ENCODE measurements around the gene SASH1.

DNA sequence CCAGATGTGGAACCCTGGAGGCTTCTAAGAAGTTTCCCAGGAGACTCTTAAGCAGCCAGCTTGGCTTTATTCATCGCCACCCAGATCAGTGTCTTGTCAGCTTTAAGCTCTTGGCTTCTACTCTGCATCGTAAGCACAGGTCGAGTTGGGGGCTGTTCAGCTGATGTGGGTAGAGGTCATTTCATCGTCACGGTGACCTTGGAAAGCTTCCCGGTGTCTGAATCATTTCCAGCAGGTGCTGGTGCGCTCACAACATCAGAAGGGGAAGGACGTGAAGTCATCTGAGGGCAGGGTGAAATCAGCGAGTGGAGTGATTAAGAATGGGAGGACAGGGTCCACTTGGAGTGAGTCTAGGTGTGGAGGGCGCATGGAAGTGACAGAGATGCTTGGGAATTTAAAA, 112.6 kb downstream of the SASH1 start:
- TF ChIP-seq, protein P1, sequence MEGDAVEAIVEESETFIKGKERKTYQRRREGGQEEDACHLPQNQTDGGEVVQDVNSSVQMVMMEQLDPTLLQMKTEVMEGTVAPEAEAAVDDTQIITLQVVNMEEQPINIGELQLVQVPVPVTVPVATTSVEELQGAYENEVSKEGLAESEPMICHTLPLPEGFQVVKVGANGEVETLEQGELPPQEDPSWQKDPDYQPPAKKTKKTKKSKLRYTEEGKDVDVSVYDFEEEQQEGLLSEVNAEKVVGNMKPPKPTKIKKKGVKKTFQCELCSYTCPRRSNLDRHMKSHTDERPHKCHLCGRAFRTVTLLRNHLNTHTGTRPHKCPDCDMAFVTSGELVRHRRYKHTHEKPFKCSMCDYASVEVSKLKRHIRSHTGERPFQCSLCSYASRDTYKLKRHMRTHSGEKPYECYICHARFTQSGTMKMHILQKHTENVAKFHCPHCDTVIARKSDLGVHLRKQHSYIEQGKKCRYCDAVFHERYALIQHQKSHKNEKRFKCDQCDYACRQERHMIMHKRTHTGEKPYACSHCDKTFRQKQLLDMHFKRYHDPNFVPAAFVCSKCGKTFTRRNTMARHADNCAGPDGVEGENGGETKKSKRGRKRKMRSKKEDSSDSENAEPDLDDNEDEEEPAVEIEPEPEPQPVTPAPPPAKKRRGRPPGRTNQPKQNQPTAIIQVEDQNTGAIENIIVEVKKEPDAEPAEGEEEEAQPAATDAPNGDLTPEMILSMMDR (IDR thresholded peaks at IDR 0.05) = no peak
- TF ChIP-seq POLR2AphosphoS5 (IDR thresholded peaks at IDR 0.05) = no peak
- no peak for TF ChIP-seq EP300 (IDR thresholded peaks at IDR 0.05)
